ENCODE measurements around the gene LTO1.

Gene LTO1

GRCh38 chr11:69654660-69655478 lies 20.3 kb downstream of the LTO1 start:
- H3K27ac ChIP-seq, result peak overlapping the region; percentile 100
- 0 out of 2 replicates have a peak, but pooled peaks have one; percentile 6 for TF ChIP-seq CTCF (conservative IDR thresholded peaks at IDR 0.05)

- peak overlapping the region; percentile 100 for H3K27ac ChIP-seq
- peak; percentile 34 for TF ChIP-seq CTCF (conservative IDR thresholded peaks at IDR 0.05)
Observed at GRCh38 chr11:69654001-69654659, 21.0 kb downstream of the LTO1 start.

- peak overlapping the region; percentile 100 for H3K27ac ChIP-seq
- TF ChIP-seq CTCF (conservative IDR thresholded peaks at IDR 0.05), result no peak
Observed at GRCh38 chr11:69653406-69653960, 21.7 kb downstream of the LTO1 start.

GRCh38 chr11:69652999-69653398 lies 22.2 kb downstream of the LTO1 start:
- peak overlapping the region; percentile 100 for H3K27ac ChIP-seq
- TF ChIP-seq CTCF (conservative IDR thresholded peaks at IDR 0.05), result no peak

GRCh38 chr11:69651834-69652620 lies 23.1 kb downstream of the LTO1 start:
- H3K27ac ChIP-seq, result peak overlapping the region; percentile 100
- TF ChIP-seq CTCF (conservative IDR thresholded peaks at IDR 0.05), result no peak

- no peak for TF ChIP-seq CTCF (conservative IDR thresholded peaks at IDR 0.05)
- peak overlapping the region; percentile 100 for H3K27ac ChIP-seq
Observed at GRCh38 chr11:69650832-69651344, 24.3 kb downstream of the LTO1 start.
